CD4-positive, alpha-beta T cell treated with Interleukin-1 beta for 1 hour (primary cell): ENCODE data around the gene FAP.

Experiments
- DNase-seq, 2 donors: peaks; one replicate each; pipeline ENCODE4 v3.0.0-alpha.2; 2020 to 2022

The FAP gene

GRCh38 chr2:162184359-162184758 lies 58.9 kb downstream of the FAP start:
- DNase-seq = no peak

GRCh38 chr2:162182395-162182794 lies 60.9 kb downstream of the FAP start:
- no peak for DNase-seq

- DNase-seq = no peak
These were observed 65.9 kb downstream of the FAP start for GRCh38 chr2:162177301-162177700.

- no peak for DNase-seq
These were observed 67.5 kb downstream of the FAP start for GRCh38 chr2:162175714-162176113.

- DNase-seq = no peak
These were observed 68.5 kb downstream of the FAP start for GRCh38 chr2:162174746-162175145.

- no peak for DNase-seq
These were observed 70.4 kb downstream of the FAP start for GRCh38 chr2:162172802-162173370.

GRCh38 chr2:162166745-162167144 lies 76.5 kb downstream of the FAP start:
- no peak for DNase-seq

- no peak for DNase-seq
These were observed 77.1 kb downstream of the FAP start for GRCh38 chr2:162166174-162166573.

GRCh38 chr2:162164802-162165201 lies 78.4 kb downstream of the FAP start:
- no peak for DNase-seq

GRCh38 chr2:162159446-162159845 lies 83.8 kb downstream of the FAP start:
- DNase-seq = no peak

GRCh38 chr2:162156149-162156548 lies 87.1 kb downstream of the FAP start:
- no peak for DNase-seq

- DNase-seq = no peak
These were observed 88.2 kb downstream of the FAP start for GRCh38 chr2:162155093-162155492.

- peak; percentile 37 to 59 for DNase-seq
These were observed 89.5 kb downstream of the FAP start for GRCh38 chr2:162153608-162154224.

- DNase-seq = no peak
These were observed 91.1 kb downstream of the FAP start, which contains the start of gene GCG for GRCh38 chr2:162152147-162152546. Gene GCG, minus strand, starts transcription at chr2:162152247. Its CDS starts 3,069 bp downstream, at chr2:162149178.

- no peak for DNase-seq
These were observed 93.3 kb downstream of the FAP start for GRCh38 chr2:162149940-162150339.

- DNase-seq = no peak
These were observed 93.8 kb downstream of the FAP start for GRCh38 chr2:162149466-162149865.

- DNase-seq = no peak
These were observed 94.3 kb downstream of the FAP start for GRCh38 chr2:162148956-162149355.

GRCh38 chr2:162143969-162144368 lies 99.3 kb downstream of the FAP start:
- no peak for DNase-seq

- no peak for DNase-seq
These were observed 104.9 kb downstream of the FAP start for GRCh38 chr2:162138310-162138709.

- no peak for DNase-seq
These were observed 115.8 kb downstream of the FAP start for GRCh38 chr2:162127422-162127821.

GRCh38 chr2:162126527-162126926 lies 116.7 kb downstream of the FAP start:
- DNase-seq = no peak

GRCh38 chr2:162126111-162126519 lies 117.1 kb downstream of the FAP start:
- no peak for DNase-seq

GRCh38 chr2:162125138-162125537 lies 118.1 kb downstream of the FAP start:
- DNase-seq = no peak

- peak in 1 of 2 donors; percentile 74 for DNase-seq
These were observed 119.2 kb downstream of the FAP start for GRCh38 chr2:162123806-162124758.
